HG02588 (cell line): ENCODE data around the gene FAM163B.

Source experiments
- ATAC-seq: cut with Tn5 transposase; IDR thresholded peaks from one replicate; pipeline ENCODE4 v1.9.1; 2021; ENCODE audit warnings: mild to moderate bottlenecking, moderate library complexity; ENCODE audit not compliant: unreplicated experiment

Gene FAM163B

GRCh38 chr9:133584167-133584558, 25.0 kb downstream of the FAM163B start:
- ATAC-seq: no peak

GRCh38 chr9:133583586-133583985, 25.6 kb downstream of the FAM163B start:
- no peak for ATAC-seq

GRCh38 chr9:133583111-133583510, 26.1 kb downstream of the FAM163B start:
- no peak for ATAC-seq

GRCh38 chr9:133582501-133583045, 26.6 kb downstream of the FAM163B start:
- ATAC-seq: no peak

- ATAC-seq: no peak
Measured at GRCh38 chr9:133581513-133582343, 27.5 kb downstream of the FAM163B start.

GRCh38 chr9:133581011-133581410, 28.2 kb downstream of the FAM163B start:
- no peak for ATAC-seq

GRCh38 chr9:133580419-133580738, 28.8 kb downstream of the FAM163B start:
- no peak for ATAC-seq

- no peak for ATAC-seq
Measured at GRCh38 chr9:133579601-133580418, 29.4 kb downstream of the FAM163B start.

GRCh38 chr9:133578524-133579441, 30.4 kb downstream of the FAM163B start:
- no peak for ATAC-seq

- ATAC-seq: no peak
Measured at GRCh38 chr9:133577737-133578112, 31.5 kb downstream of the FAM163B start.

- no peak for ATAC-seq
Measured at GRCh38 chr9:133576875-133577736, 32.1 kb downstream of the FAM163B start.

GRCh38 chr9:133576031-133576874, 32.9 kb downstream of the FAM163B start:
- no peak for ATAC-seq

GRCh38 chr9:133575186-133576030, 33.8 kb downstream of the FAM163B start:
- ATAC-seq: no peak

- no peak for ATAC-seq
Measured at GRCh38 chr9:133574771-133575170, 34.4 kb downstream of the FAM163B start.

- no peak for ATAC-seq
Measured at GRCh38 chr9:133573791-133574515, 35.2 kb downstream of the FAM163B start.

- ATAC-seq: no peak
Measured at GRCh38 chr9:133572821-133573361, 36.3 kb downstream of the FAM163B start.

- no peak for ATAC-seq
Measured at GRCh38 chr9:133571896-133572595, 37.1 kb downstream of the FAM163B start.
